ENCODE results near the gene PIK3CB. TPM values are rescaled to one million over a fixed set of nuclear protein-coding genes. Genes with fewer than 3 reads are reported as not detected.
A peak's percentile ranks its signal among the peaks of the same experiment; 100 is the strongest.

Gene PIK3CB
- total and polyA plus RNA-seq, 2 of the 8 experiments (the other 6 are each of a cell fraction or from before 2014, with no cell fraction given), result 8.3 to 35.2 TPM

GRCh38 chr3:138862924-138863775 lies 28.4 kb upstream of the PIK3CB start:
- Histone ChIP-seq H4K91ac (replicated peaks; ENCODE audit: insufficient read length, low read length) (peak overlapping the region; percentile 57), H2BK12ac (ENCODE audit: low read depth, low read length) (peak overlapping the region; percentile 78), H3K36me3 (ENCODE audit: control insufficient read depth in 2 of 4, insufficient read depth in 4 of 4, low read length in 3 of 4) (no peaks in the 10 kb centered on the region), H4K20me1 (replicated peaks in 1 of 2; ENCODE audit: control insufficient read depth in 1 of 2, insufficient read depth in 2 of 2, low read length in 2 of 2) (no peaks in the 10 kb centered on the region), H3K79me2 (ENCODE audit: control insufficient read depth in 1 of 2, insufficient read depth in 2 of 2, low read length in 2 of 2) (no peaks in the 10 kb centered on the region), H3K79me1 (ENCODE audit: low read depth, low read length) (no peaks in the 10 kb centered on the region), H2AFZ (ENCODE audit: low read length) (no peak overlapping the region), H2BK120ac (replicated peaks; ENCODE audit: low read depth, low read length) (peak overlapping the region; percentile 52), H3K18ac (ENCODE audit: extremely low read depth, low read length) (peak overlapping the region; percentile 64), H3K4me2 (ENCODE audit: insufficient read depth in 1 of 2, low read depth in 2 of 2, low read length in 2 of 2) (peak overlapping the region; percentile 64 to 68), H2AK5ac (ENCODE audit: low read depth, low read length) (peak overlapping the region; percentile 95), H3K56ac (replicated peaks; ENCODE audit: insufficient read length, low read depth, low read length) (peak overlapping the region; percentile 0), H2BK5ac (ENCODE audit: low read depth, low read length) (peak overlapping the region; percentile 89), H3K23ac (ENCODE audit: insufficient read length) (no peak overlapping the region), H2BK20ac (ENCODE audit: low read length) (peak overlapping the region; percentile 49), H3K27me3 (replicated peaks in 1 of 4; ENCODE audit: control insufficient read depth in 3 of 4, extremely low read depth in 1 of 4, insufficient read depth in 3 of 4, low read length in 3 of 4) (no peaks in the 10 kb centered on the region), H4K8ac (ENCODE audit: extremely low read depth, insufficient read depth, low read length) (no peak overlapping the region), H3K4ac (replicated peaks; ENCODE audit: insufficient read length, low read depth, low read length) (peak overlapping the region; percentile 36), H3K9ac (replicated peaks in 1 of 4; ENCODE audit: extremely low read depth in 1 of 4, low read depth in 3 of 4, low read length in 3 of 4) (peak overlapping the region in 3 of 4 experiments; percentile 21 to 53 (median 33); a peak in 5 of 7 replicates), H3K4me3 (ENCODE audit: extremely low read depth in 1 of 4, insufficient read depth in 2 of 4, low read depth in 3 of 4, low read length in 4 of 4) (peak overlapping the region in 2 of 4 experiments; percentile 33 to 47; a peak in 4 of 8 replicates), H2BK15ac (ENCODE audit: low read length) (0 out of 2 replicates have a peak overlapping the region, but pooled peaks have one; percentile 61), H4K5ac (ENCODE audit: insufficient read length, low read depth, low read length) (no peak overlapping the region), H3K9me3 (ENCODE audit: insufficient read depth in 2 of 2, low read depth in 1 of 2, low read length in 1 of 2) (no peaks in the 10 kb centered on the region), H3K23me2 (ENCODE audit: low read depth, low read length) (peaks cover 2% of the 10 kb centered on the region; the same call in 1 of the 2 replicates), H3K14ac (ENCODE audit: insufficient read length) (no peak overlapping the region), H3K27ac (ENCODE audit: low read depth, low read length) (peak overlapping the region; percentile 66), H3K4me1 (replicated peaks in 1 of 4; ENCODE audit: control insufficient read depth in 3 of 4, insufficient read depth in 4 of 4, low read length in 3 of 4) (peaks cover 14 to 28% (median 22%) of the 10 kb centered on the region in 4 experiments)
- ChIA-PET POLR2A (ENCODE audit: partially characterized antibody) (interaction anchor here (0.8 to 4.1 kb wide), 16 partner anchors 10 to 513 kb away, joined by 3 to 34 read pairs (median 4); partner anchors contain the start of genes FAIM and PIK3CB), CTCF (ENCODE audit: partially characterized antibody) (interaction anchor here (0.6 to 5.3 kb wide), 6 partner anchors 19 to 270 kb away, joined by 3 to 43 read pairs (median 4); no protein-coding TSS in a partner anchor)
- no peak for FAIRE-seq
- WGBS, 2 experiments (ENCODE audit: extremely low coverage in 1 of 2, insufficient coverage in 1 of 2, insufficient read length in 1 of 2, insufficient replicate concordance in 2 of 2, low coverage in 1 of 2, low lambda C conversion rate in 2 of 2, missing lambda C conversion rate in 1 of 2), result 24% methylated on average over 11 of the region's 11 CpGs; no CpG with 5 or more reads in 1 of the 2 experiments
- DNase-seq (ENCODE audit: low read depth in 1 of 2, low spot score in 2 of 2), result peak in 1 of 2 experiments; percentile 53
- TF ChIP-seq SAP30 (IDR thresholded peaks at IDR 0.05; ENCODE audit: insufficient read depth, insufficient replicate concordance, low read length) (no peak), TAF7 (optimal IDR thresholded peaks at IDR 0.05; ENCODE audit: borderline replicate concordance, low read depth, low read length) (peak; percentile 82), PHF8 (conservative IDR thresholded peaks at IDR 0.05; ENCODE audit: low read depth, low read length) (no peak), TBP (IDR thresholded peaks at IDR 0.05; ENCODE audit: low read depth, low read length) (no peak; the same call in 1 of the 2 replicates), POU5F1 (IDR thresholded peaks at IDR 0.05; ENCODE audit: low read depth, low read length) (no peak), EP300 (IDR thresholded peaks at IDR 0.05; ENCODE audit: borderline replicate concordance in 1 of 2, low read depth in 2 of 2, low read length in 2 of 2) (no peak)
- TF ChIP-seq, protein P1, sequence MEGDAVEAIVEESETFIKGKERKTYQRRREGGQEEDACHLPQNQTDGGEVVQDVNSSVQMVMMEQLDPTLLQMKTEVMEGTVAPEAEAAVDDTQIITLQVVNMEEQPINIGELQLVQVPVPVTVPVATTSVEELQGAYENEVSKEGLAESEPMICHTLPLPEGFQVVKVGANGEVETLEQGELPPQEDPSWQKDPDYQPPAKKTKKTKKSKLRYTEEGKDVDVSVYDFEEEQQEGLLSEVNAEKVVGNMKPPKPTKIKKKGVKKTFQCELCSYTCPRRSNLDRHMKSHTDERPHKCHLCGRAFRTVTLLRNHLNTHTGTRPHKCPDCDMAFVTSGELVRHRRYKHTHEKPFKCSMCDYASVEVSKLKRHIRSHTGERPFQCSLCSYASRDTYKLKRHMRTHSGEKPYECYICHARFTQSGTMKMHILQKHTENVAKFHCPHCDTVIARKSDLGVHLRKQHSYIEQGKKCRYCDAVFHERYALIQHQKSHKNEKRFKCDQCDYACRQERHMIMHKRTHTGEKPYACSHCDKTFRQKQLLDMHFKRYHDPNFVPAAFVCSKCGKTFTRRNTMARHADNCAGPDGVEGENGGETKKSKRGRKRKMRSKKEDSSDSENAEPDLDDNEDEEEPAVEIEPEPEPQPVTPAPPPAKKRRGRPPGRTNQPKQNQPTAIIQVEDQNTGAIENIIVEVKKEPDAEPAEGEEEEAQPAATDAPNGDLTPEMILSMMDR (IDR thresholded peaks at IDR 0.05; ENCODE audit: control extremely low read depth in 1 of 3, insufficient read depth in 1 of 3, low read depth in 1 of 3, low read length in 3 of 3), result peak in 1 of 3 experiments; percentile 1; a peak in 1 of 4 replicates
